CD1c-positive myeloid dendritic cell (primary cell): ENCODE measurements around the gene UTP20.

Experiments used
- DNase-seq: peaks from one replicate; pipeline ENCODE4 v3.0.0-alpha.2; 2016; ENCODE audit errors: extremely low spot score

The UTP20 gene

GRCh38 chr12:101436136-101436535 is 156.2 kb downstream of the UTP20 start:
- no peak for DNase-seq
